H9 (cell line): Measurements from ENCODE around the gene ADIRF. TPM values are rescaled to one million over a fixed set of nuclear protein-coding genes. Genes with fewer than 3 reads are reported as not detected.

Source experiments
- DNase-seq: peaks from one replicate; pipeline ENCODE4 v3.0.0-alpha.2; 2017
- H2AFZ ChIP-seq: one replicate; pipeline ENCODE4 v1.6.1; 2013; ENCODE audit warnings: mild to moderate bottlenecking, low read length, control low read depth, moderate library complexity
- H2AK5ac ChIP-seq: 2 replicates; pipeline ENCODE4 v1.6.1; 2013; ENCODE audit warnings: low read length, control low read depth, mixed read lengths; ENCODE audit not compliant: insufficient read length
- H2BK120ac ChIP-seq: one replicate; pipeline ENCODE4 v1.6.1; 2013; ENCODE audit warnings: low read depth, mild to moderate bottlenecking, low read length, control low read depth, inconsistent platforms; ENCODE audit not compliant: poor library complexity, severe bottlenecking
- H2BK12ac ChIP-seq: 2 replicates; pipeline ENCODE4 v1.6.1; 2013; ENCODE audit warnings: low read length, control low read depth, mixed read lengths, low read depth; ENCODE audit not compliant: insufficient read length
- H2BK15ac ChIP-seq: 2 replicates; pipeline ENCODE4 v1.6.1; 2013; ENCODE audit warnings: low read depth, low read length, control low read depth
- H2BK20ac ChIP-seq: one replicate; pipeline ENCODE4 v1.6.1; 2013; ENCODE audit warnings: low read depth, mild to moderate bottlenecking, low read length, control low read depth, inconsistent platforms; ENCODE audit not compliant: poor library complexity, severe bottlenecking
- H2BK5ac ChIP-seq: 2 replicates; pipeline ENCODE4 v1.6.1; 2013; ENCODE audit warnings: low read length, control low read depth, mixed read lengths; ENCODE audit not compliant: insufficient read length
- H3K14ac ChIP-seq: 2 replicates; pipeline ENCODE4 v1.6.1; 2013; ENCODE audit warnings: low read length, control low read depth; ENCODE audit not compliant: insufficient read depth
- H3K18ac ChIP-seq: 2 replicates; pipeline ENCODE4 v1.6.1; 2013; ENCODE audit warnings: low read depth, mild to moderate bottlenecking, mixed read lengths, low read length, control low read depth; ENCODE audit not compliant: insufficient read length
- H3K23ac ChIP-seq: 2 replicates; pipeline ENCODE4 v1.6.1; 2013; ENCODE audit warnings: low read length, control low read depth, mixed read lengths, low read depth; ENCODE audit not compliant: insufficient read length
- H3K23me2 ChIP-seq: 2 replicates; pipeline ENCODE4 v1.6.1; 2013; ENCODE audit warnings: low read depth, mild to moderate bottlenecking, mixed read lengths, low read length, control low read depth; ENCODE audit not compliant: insufficient read length, poor library complexity, severe bottlenecking
- H3K27ac ChIP-seq: 2 replicates; pipeline ENCODE4 v1.5.1; 2013; ENCODE audit warnings: low read length, control low read depth, mixed read lengths, low read depth; ENCODE audit not compliant: insufficient read length
- H3K27me3 ChIP-seq: 2 replicates; pipeline ENCODE4 v1.6.1; 2013; ENCODE audit warnings: low read length, control low read depth, inconsistent platforms; ENCODE audit not compliant: insufficient read depth
- H3K4ac ChIP-seq: 2 replicates; pipeline ENCODE4 v1.6.1; 2013; ENCODE audit warnings: low read depth, mild to moderate bottlenecking, control low read depth, inconsistent platforms, low read length, moderate library complexity
- H3K4me1 ChIP-seq: 2 replicates; pipeline ENCODE4 v1.6.1; 2013; ENCODE audit warnings: low read length, control low read depth, inconsistent platforms; ENCODE audit not compliant: insufficient read depth
- H3K4me2 ChIP-seq: 2 replicates; pipeline ENCODE4 v1.6.1; 2013; ENCODE audit warnings: low read length, control low read depth, mixed read lengths; ENCODE audit not compliant: insufficient read length, insufficient read depth
- H3K56ac ChIP-seq: 2 replicates; pipeline ENCODE4 v1.6.1; 2013; ENCODE audit warnings: low read depth, mild to moderate bottlenecking, mixed read lengths, low read length, control low read depth; ENCODE audit not compliant: insufficient read length
- H3K79me1 ChIP-seq: 2 replicates; pipeline ENCODE4 v1.6.1; 2013; ENCODE audit warnings: low read depth, mild to moderate bottlenecking, moderate library complexity, low read length, control low read depth, inconsistent platforms; ENCODE audit not compliant: insufficient read depth, poor library complexity, severe bottlenecking
- H3K79me2 ChIP-seq: 2 replicates; pipeline ENCODE4 v1.6.1; 2013; ENCODE audit warnings: low read length, control low read depth, inconsistent platforms; ENCODE audit not compliant: insufficient read depth
- H3K9ac ChIP-seq: 2 replicates; pipeline ENCODE4 v1.6.1; 2013; ENCODE audit warnings: low read length, control low read depth, mixed read lengths; ENCODE audit not compliant: insufficient read length; ENCODE audit errors: extremely low read depth
- H3K9me3 ChIP-seq: one replicate; pipeline ENCODE4 v1.6.1; 2013; ENCODE audit warnings: low read depth, low read length, inconsistent platforms; ENCODE audit not compliant: control insufficient read depth
- H3T11ph ChIP-seq: one replicate; pipeline ENCODE4 v1.6.1; 2013; ENCODE audit warnings: mild to moderate bottlenecking, low read length, control low read depth, inconsistent platforms
- H4K20me1 ChIP-seq: one replicate; pipeline ENCODE4 v1.6.1; 2013; ENCODE audit not compliant: control insufficient read depth, insufficient read length, insufficient read depth
- H4K5ac ChIP-seq: 2 replicates; pipeline ENCODE4 v1.6.1; 2013; ENCODE audit warnings: low read depth, mild to moderate bottlenecking, mixed read lengths, low read length, control low read depth; ENCODE audit not compliant: insufficient read length
- H4K8ac ChIP-seq: replicated peaks from 2 replicates; pipeline ENCODE4 v1.6.1; 2013; ENCODE audit warnings: low read length, control low read depth, mixed read lengths, low read depth; ENCODE audit not compliant: insufficient read length
- H4K91ac ChIP-seq: 2 replicates; pipeline ENCODE4 v1.6.1; 2013; ENCODE audit warnings: low read depth, mild to moderate bottlenecking, moderate library complexity, mixed read lengths, low read length, control low read depth; ENCODE audit not compliant: insufficient read length
- H3K27ac Mint-ChIP-seq, 3 experiments: 2 replicates in 2 of 3; 3 replicates in 1 of 3; pipeline ENCODE4 v1.8.0; 2020 to 2021; ENCODE audit warnings: mixed read lengths in 3 of 3, mild to moderate bottlenecking in 1 of 3, moderate library complexity in 1 of 3
- H3K27me3 Mint-ChIP-seq: 2 replicates; pipeline ENCODE4 v1.8.0; 2021; ENCODE audit warnings: low read depth, mild to moderate bottlenecking, moderate library complexity, mixed read lengths
- H3K36me3 Mint-ChIP-seq, 3 experiments: 2 replicates in 2 of 3; 3 replicates in 1 of 3; pipeline ENCODE4 v1.8.0; 2020 to 2021; ENCODE audit warnings: low read depth in 3 of 3, mixed read lengths in 3 of 3; ENCODE audit not compliant: insufficient read depth in 1 of 3
- H3K4me1 Mint-ChIP-seq, 2 experiments: 2 replicates each; pipeline ENCODE4 v1.8.0; 2020; ENCODE audit warnings: mixed read lengths in 2 of 2
- H3K4me3 Mint-ChIP-seq, 2 experiments: 2 replicates in 1 of 2; 3 replicates in 1 of 2; pipeline ENCODE4 v1.8.0; 2020 to 2021; ENCODE audit warnings: mild to moderate bottlenecking in 2 of 2, mixed read lengths in 2 of 2, moderate library complexity in 1 of 2
- H3K9me3 Mint-ChIP-seq, 2 experiments: 2 replicates in 1 of 2; 3 replicates in 1 of 2; pipeline ENCODE4 v1.8.0; 2020; ENCODE audit warnings: mild to moderate bottlenecking in 2 of 2, mixed read lengths in 2 of 2, moderate library complexity in 1 of 2
- WGBS: extraction: QIAGEN DNeasy Blood & Tissue Kit; methylation state at CpG from one replicate; pipeline ENCODE4 v1.1.7; 2013; ENCODE audit warnings: missing lambda C conversion rate, low lambda C conversion rate, mixed read lengths; ENCODE audit not compliant: insufficient read length; ENCODE audit errors: extremely low coverage; 5-methylcytosine and 5-hydroxymethylcytosine counted together
- long read RNA-seq: library from polyadenylated mRNA; unstranded; transcript quantifications from one replicate; pipeline ENCODE4 v2.0.0, GENCODE V29; 2020
- total RNA-seq: library from RNA; stranded (reverse); gene quantifications from 2 replicates; pipeline ENCODE4 v1.2.1, GENCODE V29; 2021
- TF ChIP-seq, protein P1 (sequence below): fragments of 200-600 bp; sonication (generic); conservative IDR thresholded peaks from 3 replicates; pipeline ENCODE4 v1.8.0; 2021; ENCODE audit warnings: antibody characterized with exemption, mild to moderate bottlenecking

Gene ADIRF
- not detected in 2 replicates for total RNA-seq
- long read RNA-seq: 0 reads

DNA sequence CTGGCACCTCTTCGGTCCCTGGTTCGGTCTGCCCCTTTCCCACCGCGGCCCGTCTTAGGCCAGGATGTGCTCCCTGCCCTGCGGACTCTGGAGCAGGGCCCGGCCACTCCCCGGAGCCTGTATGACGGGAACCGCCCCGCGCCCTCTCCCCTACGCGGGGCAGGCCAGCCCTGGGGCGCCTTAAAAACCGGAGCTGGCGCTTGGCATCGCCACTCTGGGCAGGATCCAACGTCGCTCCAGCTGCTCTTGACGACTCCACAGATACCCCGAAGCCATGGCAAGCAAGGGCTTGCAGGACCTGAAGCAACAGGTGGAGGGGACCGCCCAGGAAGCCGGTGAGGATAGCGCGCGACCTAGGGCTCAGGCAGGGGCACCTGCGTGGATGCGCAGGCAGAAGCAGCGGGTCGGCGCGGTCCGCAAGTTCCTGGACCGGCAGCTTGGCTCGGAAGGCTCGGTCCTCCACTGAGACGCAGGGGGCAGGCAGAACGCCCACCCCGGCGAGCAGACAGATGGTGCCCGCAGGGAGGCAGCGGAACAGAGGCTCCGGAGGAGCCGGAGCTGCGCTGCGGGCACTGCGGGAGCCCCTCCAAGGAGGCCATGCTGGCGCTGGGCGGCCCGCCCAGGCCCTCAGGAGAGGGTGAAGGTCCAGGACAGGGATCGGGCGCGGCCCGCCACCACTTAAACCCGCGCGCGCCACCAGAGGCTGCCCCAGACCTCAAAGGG, at the start of gene ADIRF:
Gene ADIRF, plus strand, starts transcription at position 212 of the 723 bp plus-strand sequence. Its CDS starts 63 bp downstream, at position 275.
- H2BK15ac ChIP-seq: no peak within 1 kb of the TSS
- H3K9ac ChIP-seq: no peak within 1 kb of the TSS
- H2BK20ac ChIP-seq: no peak within 1 kb of the TSS
- H2AK5ac ChIP-seq: no peak within 1 kb of the TSS
- Mint-ChIP-seq H3K36me3 (peaks cover 0 to 3% (median 0%) of the 10 kb centered on the region in 3 experiments; a peak in 1 of 7 replicates), H3K4me1 (peaks cover 30 to 48% of the 10 kb centered on the region in 2 experiments), H3K4me3 (no peak within 1 kb of the TSS), H3K27me3 (peaks cover 27% of the 10 kb centered on the region), H3K27ac (peak within 1 kb of the TSS in 1 of 3 experiments; percentile 86; a peak in 1 of 7 replicates), H3K9me3 (peaks cover 0 to 4% of the 10 kb centered on the region in 2 experiments; a peak in 1 of 5 replicates)
- H4K20me1 ChIP-seq: no peaks in the 10 kb centered on the region
- H3K79me2 ChIP-seq: no peaks in the 10 kb centered on the region
- H3K4ac ChIP-seq: no peak within 1 kb of the TSS
- no peak within 1 kb of the TSS for H2BK12ac ChIP-seq
- peaks cover 15% of the 10 kb centered on the region for H3K23me2 ChIP-seq
- no peak within 1 kb of the TSS for H4K91ac ChIP-seq
- no peak within 1 kb of the TSS for H3K27ac ChIP-seq
- H2BK5ac ChIP-seq: no peak within 1 kb of the TSS
- H3K79me1 ChIP-seq: no peaks in the 10 kb centered on the region
- no peak within 1 kb of the TSS for H3K4me2 ChIP-seq
- H3K18ac ChIP-seq: no peak within 1 kb of the TSS
- no peak within 1 kb of the TSS for H3K56ac ChIP-seq
- no peak within 1 kb of the TSS for H4K5ac ChIP-seq
- no peak within 1 kb of the TSS for H2AFZ ChIP-seq
- H3K14ac ChIP-seq: no peak within 1 kb of the TSS
- H3T11ph ChIP-seq: no peak within 1 kb of the TSS
- DNase-seq: peak; percentile 37
- no peaks in the 10 kb centered on the region for H3K9me3 ChIP-seq
- WGBS: no CpG with 5 or more reads among the region's 59 CpGs
- no peak within 1 kb of the TSS for H3K23ac ChIP-seq
- H3K4me1 ChIP-seq: peaks cover 2% of the 10 kb centered on the region; the same call in 1 of the 2 replicates
- no peak within 1 kb of the TSS for H4K8ac ChIP-seq
- TF ChIP-seq, protein P1, sequence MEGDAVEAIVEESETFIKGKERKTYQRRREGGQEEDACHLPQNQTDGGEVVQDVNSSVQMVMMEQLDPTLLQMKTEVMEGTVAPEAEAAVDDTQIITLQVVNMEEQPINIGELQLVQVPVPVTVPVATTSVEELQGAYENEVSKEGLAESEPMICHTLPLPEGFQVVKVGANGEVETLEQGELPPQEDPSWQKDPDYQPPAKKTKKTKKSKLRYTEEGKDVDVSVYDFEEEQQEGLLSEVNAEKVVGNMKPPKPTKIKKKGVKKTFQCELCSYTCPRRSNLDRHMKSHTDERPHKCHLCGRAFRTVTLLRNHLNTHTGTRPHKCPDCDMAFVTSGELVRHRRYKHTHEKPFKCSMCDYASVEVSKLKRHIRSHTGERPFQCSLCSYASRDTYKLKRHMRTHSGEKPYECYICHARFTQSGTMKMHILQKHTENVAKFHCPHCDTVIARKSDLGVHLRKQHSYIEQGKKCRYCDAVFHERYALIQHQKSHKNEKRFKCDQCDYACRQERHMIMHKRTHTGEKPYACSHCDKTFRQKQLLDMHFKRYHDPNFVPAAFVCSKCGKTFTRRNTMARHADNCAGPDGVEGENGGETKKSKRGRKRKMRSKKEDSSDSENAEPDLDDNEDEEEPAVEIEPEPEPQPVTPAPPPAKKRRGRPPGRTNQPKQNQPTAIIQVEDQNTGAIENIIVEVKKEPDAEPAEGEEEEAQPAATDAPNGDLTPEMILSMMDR: no peak
- H2BK120ac ChIP-seq: no peak within 1 kb of the TSS
- H3K27me3 ChIP-seq: peaks cover 7% of the 10 kb centered on the region; the same call in 1 of the 2 replicates
